ENCODE results near the gene GRAP2. TPM values are rescaled to one million over a fixed set of nuclear protein-coding genes. Genes with fewer than 3 reads are reported as not detected.

GRAP2 gene
- total RNA-seq, 3 donors from 2014 or later (not counting 1 experiment from before 2014, with no cell fraction given), result 65.1 to 97.3 (median 92.2) TPM

DNA sequence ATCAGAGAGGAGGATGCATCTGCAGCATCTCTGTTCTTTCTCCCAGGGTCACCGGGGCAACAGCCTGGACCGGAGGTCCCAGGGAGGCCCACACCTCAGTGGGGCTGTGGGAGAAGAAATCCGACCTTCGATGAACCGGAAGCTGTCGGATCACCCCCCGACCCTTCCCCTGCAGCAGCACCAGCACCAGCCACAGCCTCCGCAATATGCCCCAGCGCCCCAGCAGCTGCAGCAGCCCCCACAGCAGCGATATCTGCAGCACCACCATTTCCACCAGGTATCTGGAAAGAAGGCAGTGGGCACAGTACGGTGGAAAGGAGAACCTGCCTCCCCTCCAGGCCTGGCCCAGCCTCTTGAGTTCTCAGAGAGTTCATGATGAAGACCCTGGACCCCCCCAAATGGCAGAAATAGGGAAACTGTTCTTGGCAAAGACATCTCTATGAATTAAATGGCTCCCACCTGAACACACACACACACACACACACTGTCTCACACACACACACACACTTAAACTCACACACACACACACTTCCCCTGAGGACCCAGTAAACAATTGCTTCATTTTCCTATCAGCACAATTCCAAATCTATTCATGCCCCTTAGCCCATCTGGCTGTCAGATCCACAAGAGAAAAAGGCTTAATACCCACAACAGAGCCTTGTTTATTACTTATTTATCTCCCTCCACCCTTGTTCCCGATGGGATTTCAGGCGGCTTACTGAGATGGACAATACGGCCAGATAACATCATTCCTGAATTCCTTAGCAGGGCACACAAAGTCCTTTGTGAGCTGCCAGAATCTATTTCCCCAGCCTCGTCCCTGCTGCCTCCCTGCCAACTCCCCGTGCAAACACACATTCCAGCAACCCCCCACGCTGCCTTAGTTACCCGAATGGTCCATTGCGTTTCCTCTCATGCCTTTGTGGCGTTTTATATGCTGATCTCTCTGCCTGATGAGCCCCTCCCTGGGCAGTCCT, 67.4 kb downstream of the GRAP2 start:
- peaks cover 92% of the 10 kb centered on the region for H3K36me3 ChIP-seq (ENCODE audit: control insufficient read depth, insufficient read depth, low read length)
- DNase-seq, result no peak
- no peaks in the 10 kb centered on the region for H3K9me3 Mint-ChIP-seq
- no peaks in the 10 kb centered on the region for H3K27me3 ChIP-seq (ENCODE audit: control insufficient read depth, insufficient read depth, low read length)
- peaks cover 46% of the 10 kb centered on the region for H3K36me3 Mint-ChIP-seq
- TF ChIP-seq, protein P1, sequence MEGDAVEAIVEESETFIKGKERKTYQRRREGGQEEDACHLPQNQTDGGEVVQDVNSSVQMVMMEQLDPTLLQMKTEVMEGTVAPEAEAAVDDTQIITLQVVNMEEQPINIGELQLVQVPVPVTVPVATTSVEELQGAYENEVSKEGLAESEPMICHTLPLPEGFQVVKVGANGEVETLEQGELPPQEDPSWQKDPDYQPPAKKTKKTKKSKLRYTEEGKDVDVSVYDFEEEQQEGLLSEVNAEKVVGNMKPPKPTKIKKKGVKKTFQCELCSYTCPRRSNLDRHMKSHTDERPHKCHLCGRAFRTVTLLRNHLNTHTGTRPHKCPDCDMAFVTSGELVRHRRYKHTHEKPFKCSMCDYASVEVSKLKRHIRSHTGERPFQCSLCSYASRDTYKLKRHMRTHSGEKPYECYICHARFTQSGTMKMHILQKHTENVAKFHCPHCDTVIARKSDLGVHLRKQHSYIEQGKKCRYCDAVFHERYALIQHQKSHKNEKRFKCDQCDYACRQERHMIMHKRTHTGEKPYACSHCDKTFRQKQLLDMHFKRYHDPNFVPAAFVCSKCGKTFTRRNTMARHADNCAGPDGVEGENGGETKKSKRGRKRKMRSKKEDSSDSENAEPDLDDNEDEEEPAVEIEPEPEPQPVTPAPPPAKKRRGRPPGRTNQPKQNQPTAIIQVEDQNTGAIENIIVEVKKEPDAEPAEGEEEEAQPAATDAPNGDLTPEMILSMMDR (IDR thresholded peaks at IDR 0.05), result no peak
- H3K27me3 Mint-ChIP-seq (ENCODE audit: low read depth in 2 of 2), result no peaks in the 10 kb centered on the region
- no peak overlapping the region for H3K27ac Mint-ChIP-seq
- no peaks in the 10 kb centered on the region for H3K9me3 ChIP-seq (ENCODE audit: control insufficient read depth, insufficient read depth, low read length)
- H3K4me3 ChIP-seq (ENCODE audit: low read length), result no peak overlapping the region
- intact Hi-C loops (cut with micrococcal nuclease), result no loop called here
- no peak overlapping the region for H3K4me3 Mint-ChIP-seq
- peaks cover 2% of the 10 kb centered on the region for H3K4me1 ChIP-seq (ENCODE audit: control insufficient read depth, insufficient read depth, low read length)
- no peak overlapping the region for H3K27ac ChIP-seq (ENCODE audit: low read length)
- WGBS (ENCODE audit: insufficient coverage), result 89% methylated on average over 20 of the region's 20 CpGs
- H3K4me1 Mint-ChIP-seq, result peaks cover 10 to 26% of the 10 kb centered on the region in 2 donors
- ATAC-seq, result no peak

DNA sequence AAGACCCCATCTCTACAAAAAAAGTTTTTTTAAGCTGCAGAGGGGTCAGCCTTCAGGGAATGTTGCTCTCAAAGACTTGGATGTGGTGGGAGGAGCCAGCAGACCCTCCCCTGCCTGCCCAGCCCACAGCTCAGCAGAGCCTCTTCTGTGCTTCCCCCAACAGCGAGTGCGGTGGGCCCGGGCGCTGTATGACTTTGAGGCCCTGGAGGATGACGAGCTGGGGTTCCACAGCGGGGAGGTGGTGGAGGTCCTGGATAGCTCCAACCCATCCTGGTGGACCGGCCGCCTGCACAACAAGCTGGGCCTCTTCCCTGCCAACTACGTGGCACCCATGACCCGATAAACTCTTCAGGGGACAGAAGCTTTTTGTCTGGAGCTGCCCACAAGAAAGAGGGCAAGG, 69.9 kb downstream of the GRAP2 start:
- no peaks in the 10 kb centered on the region for H3K9me3 Mint-ChIP-seq
- no peaks in the 10 kb centered on the region for H3K9me3 ChIP-seq (ENCODE audit: control insufficient read depth, insufficient read depth, low read length)
- H3K27ac ChIP-seq (ENCODE audit: low read length), result no peak overlapping the region
- no peaks in the 10 kb centered on the region for H3K4me1 ChIP-seq (ENCODE audit: control insufficient read depth, insufficient read depth, low read length)
- no peak overlapping the region for H3K4me3 ChIP-seq (ENCODE audit: low read length)
- no peak overlapping the region for H3K4me3 Mint-ChIP-seq
- DNase-seq (no peak), ATAC-seq (no peak)
- peaks cover 79% of the 10 kb centered on the region for H3K36me3 ChIP-seq (ENCODE audit: control insufficient read depth, insufficient read depth, low read length)
- H3K36me3 Mint-ChIP-seq, result peaks cover 33% of the 10 kb centered on the region
- H3K4me1 Mint-ChIP-seq, result peaks cover 0 to 31% of the 10 kb centered on the region in 2 donors
- WGBS (ENCODE audit: insufficient coverage), result 95% methylated on average over 10 of the region's 10 CpGs
- H3K27me3 ChIP-seq (ENCODE audit: control insufficient read depth, insufficient read depth, low read length), result no peaks in the 10 kb centered on the region
- TF ChIP-seq, protein P1 (IDR thresholded peaks at IDR 0.05), result no peak
- intact Hi-C loops (cut with micrococcal nuclease), result no loop called here
- no peak overlapping the region for H3K27ac Mint-ChIP-seq
- no peaks in the 10 kb centered on the region for H3K27me3 Mint-ChIP-seq (ENCODE audit: low read depth in 2 of 2)

- WGBS (ENCODE audit: insufficient coverage), result 80% methylated on average over 5 of the region's 5 CpGs
- peaks cover 0 to 36% of the 10 kb centered on the region in 2 donors for H3K4me1 Mint-ChIP-seq
- Histone ChIP-seq H3K4me1 (ENCODE audit: control insufficient read depth, insufficient read depth, low read length) (no peaks in the 10 kb centered on the region), H3K4me3 (ENCODE audit: low read length) (no peak overlapping the region), H3K27ac (ENCODE audit: low read length) (no peak overlapping the region), H3K27me3 (ENCODE audit: control insufficient read depth, insufficient read depth, low read length) (no peaks in the 10 kb centered on the region), H3K9me3 (ENCODE audit: control insufficient read depth, insufficient read depth, low read length) (no peaks in the 10 kb centered on the region), H3K36me3 (ENCODE audit: control insufficient read depth, insufficient read depth, low read length) (peaks cover 60% of the 10 kb centered on the region)
- H3K36me3 Mint-ChIP-seq, result peaks cover 15% of the 10 kb centered on the region
- peak overlapping the region in 1 of 2 donors; percentile 69 for H3K27ac Mint-ChIP-seq
- H3K4me3 Mint-ChIP-seq, result no peak overlapping the region
- no peaks in the 10 kb centered on the region for H3K9me3 Mint-ChIP-seq
- ATAC-seq (no peak), DNase-seq (no peak)
- TF ChIP-seq, protein P1 (IDR thresholded peaks at IDR 0.05), result no peak
- intact Hi-C loops (cut with micrococcal nuclease), result no loop called here
- H3K27me3 Mint-ChIP-seq (ENCODE audit: low read depth in 2 of 2), result no peaks in the 10 kb centered on the region
Measured at GRCh38 chr22:39972641-39973040, 71.8 kb downstream of the GRAP2 start.

All from natural killer cell (primary cell).